Type B pancreatic cell (in vitro differentiated cells): ENCODE data around the gene DARS1. TPM values are rescaled to one million over a fixed set of nuclear protein-coding genes. Genes with fewer than 3 reads are reported as not detected.

Source experiments
- DNase-seq: peaks from one replicate; pipeline ENCODE4 v3.0.0; 2021; ENCODE audit warnings: mixed read lengths; ENCODE audit not compliant: unreplicated experiment; ENCODE audit errors: extremely low spot score
- H3K27ac Mint-ChIP-seq: 2 replicates; pipeline ENCODE4 v1.8.0; 2021; ENCODE audit warnings: mild to moderate bottlenecking, mixed read lengths
- H3K27me3 Mint-ChIP-seq: 2 replicates; pipeline ENCODE4 v1.8.0; 2021; ENCODE audit warnings: mixed read lengths
- H3K36me3 Mint-ChIP-seq: 2 replicates; pipeline ENCODE4 v1.8.0; 2021; ENCODE audit warnings: mixed read lengths
- H3K4me1 Mint-ChIP-seq: one replicate; pipeline ENCODE4 v1.8.0; 2021; ENCODE audit warnings: mixed read lengths; ENCODE audit not compliant: unreplicated experiment
- H3K4me3 Mint-ChIP-seq: 2 replicates; pipeline ENCODE4 v1.8.0; 2021; ENCODE audit warnings: mild to moderate bottlenecking, mixed read lengths
- H3K9me3 Mint-ChIP-seq: 2 replicates; pipeline ENCODE4 v1.8.0; 2021; ENCODE audit warnings: mixed read lengths
- CTCF ChIP-seq: fragments of 200-600 bp; sonication (generic); conservative IDR thresholded peaks from 2 replicates; pipeline ENCODE4 v1.5.0; 2021; ENCODE audit warnings: antibody characterized with exemption, mild to moderate bottlenecking
- total RNA-seq: library from RNA; stranded (reverse); gene quantifications from 2 replicates; pipeline ENCODE4 v1.2.1, GENCODE V29; 2021; ENCODE audit warnings: low replicate concordance

DARS1 gene
- total RNA-seq, 1 donor from 2014 or later, result 58.4 TPM

DNA sequence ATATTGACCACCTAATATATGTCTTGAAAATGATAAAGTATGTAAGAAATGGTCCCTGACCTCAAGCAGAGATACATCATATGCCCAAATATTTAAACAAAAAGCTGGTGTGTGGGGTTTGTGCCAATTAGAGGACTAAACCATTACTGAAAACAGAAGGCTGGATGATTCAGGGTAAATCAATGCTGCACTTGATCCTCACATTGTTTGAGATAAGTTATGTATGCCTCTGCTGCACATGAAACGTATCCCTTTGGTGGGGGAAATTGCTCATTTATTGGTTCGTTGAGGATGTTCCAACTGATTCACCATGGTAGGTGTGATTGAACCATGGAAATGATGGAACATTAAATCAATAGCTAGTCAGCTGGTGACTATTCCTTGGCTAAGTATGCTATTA is 24.7 kb upstream of the DARS1 start:
- no peak for TF ChIP-seq CTCF

DNA sequence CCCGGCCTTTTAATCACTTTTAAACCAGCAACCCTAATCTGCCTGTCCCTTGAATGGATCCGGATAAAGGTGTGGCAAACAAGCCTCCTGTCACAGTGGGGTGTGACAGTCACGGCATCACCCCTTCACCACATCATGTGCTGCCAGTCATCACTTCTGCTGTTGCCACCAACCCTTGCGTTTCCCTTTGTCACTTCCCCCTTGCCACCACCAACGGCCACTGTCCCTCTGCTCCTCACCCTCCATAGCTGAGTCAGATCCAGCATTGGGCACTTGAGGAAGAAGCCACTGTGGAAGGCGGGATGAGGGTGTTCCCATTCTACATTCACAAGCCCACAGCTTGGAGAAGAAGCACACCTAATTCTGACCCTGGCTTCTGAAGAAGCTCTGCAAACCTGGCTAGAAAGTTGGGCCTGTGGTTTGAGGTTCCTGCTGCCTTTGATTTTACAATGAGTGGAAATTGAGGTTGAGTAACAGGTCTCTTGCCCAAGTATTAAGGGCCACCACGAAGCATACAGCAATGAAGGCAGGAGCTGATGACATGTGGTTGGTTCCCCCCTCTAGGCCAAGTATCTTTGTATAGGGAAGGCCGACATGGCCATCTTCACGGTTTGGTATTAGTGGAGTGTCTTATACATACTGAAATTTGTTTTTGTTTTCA is 22.9 kb upstream of the DARS1 start:
- Mint-ChIP-seq H3K4me3 (no peak overlapping the region), H3K27ac (no peak overlapping the region), H3K36me3 (no peaks in the 10 kb centered on the region), H3K9me3 (peaks cover 4% of the 10 kb centered on the region), H3K4me1 (peaks cover 13% of the 10 kb centered on the region), H3K27me3 (no peaks in the 10 kb centered on the region)
- DNase-seq, result no peak
- no peak for TF ChIP-seq CTCF

More for the DNA sequence above, 24.7 kb upstream of the DARS1 start:
- Mint-ChIP-seq H3K27me3 (no peaks in the 10 kb centered on the region), H3K4me1 (peaks cover 18% of the 10 kb centered on the region), H3K36me3 (no peaks in the 10 kb centered on the region), H3K27ac (no peak overlapping the region), H3K4me3 (no peak overlapping the region), H3K9me3 (no peaks in the 10 kb centered on the region)
- DNase-seq, result no peak

- Mint-ChIP-seq H3K27me3 (no peaks in the 10 kb centered on the region), H3K4me3 (no peak overlapping the region), H3K36me3 (no peaks in the 10 kb centered on the region), H3K4me1 (peaks cover 13% of the 10 kb centered on the region), H3K27ac (no peak overlapping the region), H3K9me3 (peaks cover 4% of the 10 kb centered on the region)
- no peak for DNase-seq
- TF ChIP-seq CTCF, result no peak
These were observed 21.2 kb upstream of the DARS1 start for GRCh38 chr2:136006658-136007057.

DNA sequence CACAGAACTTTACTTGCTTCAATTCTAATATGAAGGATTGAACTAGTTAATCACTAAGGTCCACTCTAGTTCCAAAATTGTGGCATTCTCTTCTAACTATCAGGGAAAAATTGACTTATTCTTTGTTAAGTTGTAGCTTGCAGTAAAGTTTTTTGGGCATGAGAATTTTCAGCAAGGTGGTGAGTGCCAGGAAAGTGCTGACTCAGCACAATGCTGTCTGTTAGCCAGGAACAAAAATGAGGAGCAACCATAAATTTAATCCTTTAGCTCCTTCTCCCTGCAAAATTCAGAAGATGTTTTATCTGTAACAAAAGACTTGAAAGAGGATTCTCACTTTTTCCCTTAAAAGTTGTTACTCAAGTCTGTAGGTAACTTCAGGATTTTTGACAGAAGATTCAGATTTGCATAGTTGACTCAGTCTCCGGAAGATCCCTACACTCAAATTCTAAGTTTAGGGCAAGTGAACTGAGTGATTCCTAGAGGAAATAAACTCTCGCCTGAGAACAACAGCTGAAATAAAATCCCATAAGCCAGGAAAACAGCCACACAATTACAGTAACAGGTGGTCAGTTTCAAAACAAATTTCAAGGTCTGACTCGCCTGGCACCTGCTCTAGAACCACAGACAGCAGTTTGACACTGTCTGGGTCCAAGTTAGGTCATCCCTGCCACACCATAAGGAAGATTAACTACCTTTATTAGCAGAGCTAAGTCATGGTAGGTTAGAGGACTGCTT is 20.2 kb upstream of the DARS1 start:
- Mint-ChIP-seq H3K4me3 (no peak overlapping the region), H3K9me3 (peaks cover 4% of the 10 kb centered on the region), H3K27me3 (no peaks in the 10 kb centered on the region), H3K36me3 (no peaks in the 10 kb centered on the region), H3K27ac (no peak overlapping the region), H3K4me1 (peaks cover 14% of the 10 kb centered on the region)
- no peak for DNase-seq
- no peak for TF ChIP-seq CTCF

DNA sequence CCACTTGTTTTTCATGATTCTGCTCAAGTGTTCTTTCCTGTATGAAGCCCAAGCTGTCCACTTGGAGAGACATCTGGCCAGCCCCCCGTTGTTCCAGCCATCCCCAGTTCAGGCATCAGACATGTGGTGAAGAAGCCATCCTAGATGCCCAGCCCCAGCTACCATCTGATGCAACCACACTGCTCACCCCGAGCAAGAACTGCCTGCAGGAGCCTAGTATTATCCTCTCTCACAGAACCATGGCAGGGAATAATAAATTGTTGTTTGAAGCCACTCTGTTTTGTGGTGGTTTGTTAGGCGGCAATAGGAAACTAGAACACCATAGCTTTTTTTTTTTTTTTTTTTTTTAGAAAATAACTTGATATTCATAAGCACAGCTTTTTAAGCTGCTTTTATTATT is 19.5 kb upstream of the DARS1 start:
- H3K36me3 Mint-ChIP-seq, result no peaks in the 10 kb centered on the region
- no peak for TF ChIP-seq CTCF
- no peak overlapping the region for H3K27ac Mint-ChIP-seq
- H3K27me3 Mint-ChIP-seq, result no peaks in the 10 kb centered on the region
- H3K9me3 Mint-ChIP-seq, result peaks cover 4% of the 10 kb centered on the region
- H3K4me3 Mint-ChIP-seq, result no peak overlapping the region
- peaks cover 19% of the 10 kb centered on the region for H3K4me1 Mint-ChIP-seq
- DNase-seq, result no peak
